GM19025 (cell line): ENCODE results near the gene RBMX2.
"Not testable (repeated sequence)": the region's sequence is repeated elsewhere in the genome, so short reads cannot be mapped to it uniquely, and the experiment has no call there.

Experiments used
- ATAC-seq: cut with Tn5 transposase; IDR thresholded peaks from one replicate; pipeline ENCODE4 v1.9.1; 2021; ENCODE audit warnings: mild to moderate bottlenecking, low read depth, moderate library complexity; ENCODE audit not compliant: unreplicated experiment

Gene RBMX2, protein sequence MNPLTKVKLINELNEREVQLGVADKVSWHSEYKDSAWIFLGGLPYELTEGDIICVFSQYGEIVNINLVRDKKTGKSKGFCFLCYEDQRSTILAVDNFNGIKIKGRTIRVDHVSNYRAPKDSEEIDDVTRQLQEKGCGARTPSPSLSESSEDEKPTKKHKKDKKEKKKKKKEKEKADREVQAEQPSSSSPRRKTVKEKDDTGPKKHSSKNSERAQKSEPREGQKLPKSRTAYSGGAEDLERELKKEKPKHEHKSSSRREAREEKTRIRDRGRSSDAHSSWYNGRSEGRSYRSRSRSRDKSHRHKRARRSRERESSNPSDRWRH

DNA sequence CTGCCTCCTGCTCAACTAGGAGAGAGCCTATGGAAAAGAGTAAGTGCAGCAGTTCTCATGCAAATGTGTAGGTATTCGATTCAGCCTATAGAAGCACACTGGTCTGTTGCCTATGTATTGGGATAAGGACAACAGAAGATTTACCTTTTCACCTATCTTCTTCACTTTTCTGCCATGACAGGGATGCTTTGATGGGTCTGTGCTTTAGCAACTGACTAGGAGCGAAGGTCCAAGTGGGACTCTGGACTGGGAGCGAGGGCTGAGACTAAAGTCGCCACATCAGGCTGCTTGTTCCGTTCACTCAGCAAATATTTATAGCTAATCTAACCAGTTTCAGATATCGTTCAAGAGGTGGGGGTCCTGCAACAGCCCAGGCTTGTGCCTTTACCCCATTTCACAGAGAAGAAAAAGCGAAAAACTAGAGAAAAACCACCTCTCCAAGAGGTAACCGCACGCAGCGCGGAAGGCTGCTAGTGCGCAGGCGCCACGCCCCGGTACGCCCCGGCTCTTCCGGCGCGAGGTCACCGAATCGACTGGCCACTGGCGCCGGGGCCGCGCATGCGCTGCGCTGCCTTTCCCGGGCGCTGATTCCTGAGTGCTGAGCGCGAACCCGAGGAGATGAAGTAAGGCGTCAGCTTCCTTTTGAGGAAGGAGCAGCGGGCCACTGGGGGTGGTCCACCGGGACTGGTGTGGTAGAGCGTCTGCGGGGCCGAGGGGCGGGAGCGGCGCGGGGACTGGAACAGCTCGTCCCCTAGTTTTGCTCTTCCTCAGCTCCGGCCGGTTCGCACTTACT, at the start of gene RBMX2:
TSS of gene RBMX2 (plus strand) at position 573 of the 793 bp plus-strand sequence. CDS start at position 619, 46 bp downstream.
- ATAC-seq: peak; percentile 97

DNA sequence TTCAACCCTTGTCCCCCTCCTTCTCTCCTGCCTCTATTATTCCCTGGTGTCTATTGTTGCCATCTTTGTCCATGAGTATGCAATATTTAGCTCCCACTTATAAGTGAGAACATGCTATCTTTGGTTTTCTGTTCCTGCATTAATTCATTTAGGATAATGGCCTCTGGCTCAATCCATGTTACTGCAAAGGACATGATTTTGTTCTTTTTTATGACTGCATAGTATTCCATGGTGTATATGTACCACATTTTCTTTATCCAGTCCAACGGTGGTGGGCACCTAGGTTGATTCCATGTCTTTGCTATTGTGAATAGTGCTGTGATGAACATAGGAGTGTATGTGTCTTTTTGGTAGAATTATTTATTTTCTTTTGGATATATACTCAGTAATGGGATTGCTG, 49.7 kb upstream of the RBMX2 start:
- not testable (repeated sequence) for ATAC-seq

GRCh38 chrX:130376077-130376476, 25.7 kb upstream of the RBMX2 start:
- no peak for ATAC-seq

DNA sequence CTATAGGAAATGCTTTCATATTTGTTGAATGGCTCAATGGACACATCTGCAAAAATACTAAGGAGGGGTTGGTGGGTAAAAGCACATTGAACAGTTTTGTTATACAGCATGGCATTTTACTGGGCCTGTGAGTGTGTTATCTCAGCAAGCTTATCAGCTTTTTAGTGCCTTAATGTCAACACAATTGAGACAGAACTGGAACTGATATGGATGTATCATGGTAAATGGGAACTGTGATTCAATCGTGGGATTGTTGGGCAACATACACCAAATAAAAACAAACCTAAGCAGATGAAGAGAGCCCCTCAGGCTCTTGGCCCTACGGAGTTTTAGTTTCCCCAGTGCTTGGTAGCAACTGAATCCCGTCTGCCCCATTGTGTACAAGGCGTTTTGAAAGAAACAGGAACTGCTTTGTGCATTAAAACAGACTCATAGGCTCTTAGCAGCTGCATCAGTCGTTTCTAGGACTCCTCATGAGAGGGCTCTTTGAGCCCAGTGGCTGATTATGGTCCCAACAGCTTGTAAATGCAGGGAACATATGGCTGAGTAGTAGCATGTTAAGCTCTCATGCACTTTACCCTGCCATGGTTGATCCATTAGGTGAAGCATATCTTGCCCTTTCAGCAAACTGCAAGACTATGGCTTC, 23.6 kb upstream of the RBMX2 start:
- ATAC-seq: no peak

DNA sequence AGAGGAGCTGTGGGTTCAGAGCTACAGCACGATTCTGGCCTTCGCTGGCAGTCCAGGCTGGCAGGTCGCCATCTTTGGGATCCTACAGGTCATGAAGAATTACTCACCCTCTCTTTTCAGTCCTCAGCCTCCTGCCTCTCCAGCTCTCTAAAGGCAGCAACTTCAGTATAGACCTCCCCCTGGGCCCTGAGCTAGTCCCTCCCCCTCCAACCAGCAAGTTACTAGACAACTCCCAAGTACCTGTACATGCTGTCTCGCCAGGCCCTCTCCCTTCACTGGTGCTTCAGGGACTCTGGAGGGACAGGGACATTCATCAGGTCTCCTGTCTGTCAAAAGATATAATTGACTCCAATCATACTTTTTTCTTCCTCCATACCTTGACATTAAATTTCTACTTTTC, 16.3 kb upstream of the RBMX2 start, which contains the start of gene GPR119:
TSS of gene GPR119 (minus strand) at position 155 of the 400 bp plus-strand sequence. CDS start 227 bp downstream, outside the sequence.
- ATAC-seq: no peak

- ATAC-seq: no peak
Measured at GRCh38 chrX:130386408-130386808, 15.4 kb upstream of the RBMX2 start.

DNA sequence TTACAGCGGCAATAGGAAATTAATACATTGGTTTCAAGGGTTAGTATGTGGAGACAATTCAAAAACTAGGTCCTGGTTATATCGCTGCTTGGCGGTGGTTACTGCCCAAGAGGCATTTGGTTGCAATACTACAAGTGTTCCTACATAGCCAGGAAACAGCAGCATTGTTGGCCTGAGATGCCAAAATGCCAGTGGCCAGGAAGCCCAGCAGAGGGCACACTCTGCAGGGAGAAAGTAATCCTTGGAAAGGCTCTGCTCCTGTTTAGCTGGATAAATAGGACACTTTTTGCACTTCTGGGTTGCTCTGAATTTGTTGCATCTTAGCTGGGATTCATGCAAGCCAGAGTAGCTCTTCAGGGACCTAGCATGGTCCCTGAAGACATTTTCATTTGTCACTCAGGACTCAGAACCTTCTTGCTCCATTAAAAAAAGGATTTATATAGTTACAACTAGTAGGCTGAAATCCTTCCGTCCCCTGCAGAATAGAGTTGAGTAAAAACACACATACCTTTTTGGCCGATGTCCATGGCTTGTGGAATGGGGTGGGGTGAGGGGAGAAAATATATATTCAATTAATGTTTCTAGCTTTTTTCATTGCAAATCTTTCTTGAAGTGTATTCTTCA, 8.2 kb upstream of the RBMX2 start:
- no peak for ATAC-seq

DNA sequence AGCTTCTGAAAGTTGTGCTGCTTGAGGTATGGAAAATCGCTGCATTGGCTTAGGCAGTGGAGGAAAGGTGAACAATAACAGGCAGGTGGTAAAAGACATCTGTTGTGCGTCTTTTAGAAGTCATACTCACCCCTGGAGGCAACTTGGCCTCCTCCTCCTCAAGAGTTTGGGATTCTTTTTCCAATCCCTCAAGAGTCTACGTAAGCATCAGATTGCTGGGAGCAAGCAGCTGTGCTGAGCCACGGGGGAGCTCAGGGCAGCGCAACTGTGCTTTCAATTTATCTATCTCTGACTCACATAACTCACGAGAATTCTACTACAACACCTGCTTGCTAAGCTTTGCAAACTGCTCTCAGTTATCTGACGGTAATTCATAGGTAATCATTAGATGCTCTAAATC, 6.4 kb upstream of the RBMX2 start:
- no peak for ATAC-seq

DNA sequence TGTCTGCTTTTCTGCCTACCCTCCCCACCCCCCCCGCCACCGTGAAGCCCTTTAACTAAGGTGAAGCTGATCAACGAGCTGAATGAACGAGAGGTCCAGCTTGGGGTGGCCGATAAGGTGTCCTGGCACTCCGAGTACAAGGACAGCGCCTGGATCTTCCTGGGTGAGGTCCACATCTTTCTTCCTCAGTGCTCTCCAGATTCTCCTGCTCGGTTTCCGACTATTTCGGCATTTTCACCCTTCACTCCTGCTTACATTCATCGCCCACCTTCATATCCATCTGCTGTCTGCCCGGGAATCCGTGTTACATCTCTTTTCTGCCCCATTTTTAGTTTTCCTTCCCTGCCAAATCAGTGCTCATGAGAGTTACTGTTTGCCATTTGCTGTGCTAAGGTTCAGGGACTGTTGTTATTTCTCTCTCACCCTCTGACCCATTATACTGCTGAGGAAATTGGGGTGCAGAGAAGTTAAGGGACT, 459 bp downstream of the RBMX2 start:
- ATAC-seq: no peak

GRCh38 chrX:130413415-130413814, 11.6 kb downstream of the RBMX2 start:
- ATAC-seq: no peak

- ATAC-seq: no peak
Measured at GRCh38 chrX:130414800-130415199, 13.0 kb downstream of the RBMX2 start.

DNA sequence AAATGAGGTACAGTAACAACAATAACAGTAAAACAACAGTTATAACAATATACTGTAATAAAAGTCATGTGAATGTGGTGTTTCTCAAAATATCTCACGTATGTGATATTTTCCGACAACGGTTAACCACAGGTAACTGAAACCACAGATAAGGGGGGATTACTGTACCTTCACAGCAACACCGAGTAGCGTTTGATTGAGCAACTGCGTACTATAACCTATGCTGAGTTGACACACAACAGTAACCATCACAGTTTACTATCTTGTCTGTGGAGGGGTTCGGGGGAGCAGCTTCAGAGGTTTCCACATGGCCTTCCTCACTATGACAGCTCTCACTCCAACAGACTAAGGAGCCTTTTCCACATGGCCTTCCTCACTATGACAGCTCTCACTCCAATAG, 13.4 kb downstream of the RBMX2 start:
- no peak for ATAC-seq

GRCh38 chrX:130416785-130417184, 15.0 kb downstream of the RBMX2 start:
- ATAC-seq: no peak

GRCh38 chrX:130418066-130418465, 16.3 kb downstream of the RBMX2 start:
- peak; percentile 44 for ATAC-seq

DNA sequence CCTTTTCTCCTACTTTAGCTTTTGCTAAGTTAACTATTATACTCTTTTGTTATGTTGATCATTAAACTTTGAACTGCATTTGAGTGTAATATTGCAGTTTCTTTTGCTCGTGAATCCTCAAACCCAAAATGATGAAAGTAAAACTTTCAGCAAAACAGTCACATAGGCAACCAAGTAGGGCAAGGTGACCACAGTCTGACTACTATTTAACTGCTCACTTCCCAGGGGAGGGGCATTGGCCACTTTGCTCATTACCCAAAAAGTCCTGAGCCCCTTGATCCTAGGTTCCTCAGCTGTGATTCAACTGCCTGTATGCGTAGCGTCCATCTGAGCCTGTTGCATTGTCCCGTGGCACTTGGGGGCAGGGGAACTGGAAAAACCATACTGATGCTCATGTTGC, 17.0 kb downstream of the RBMX2 start:
- peak; percentile 41 for ATAC-seq

DNA sequence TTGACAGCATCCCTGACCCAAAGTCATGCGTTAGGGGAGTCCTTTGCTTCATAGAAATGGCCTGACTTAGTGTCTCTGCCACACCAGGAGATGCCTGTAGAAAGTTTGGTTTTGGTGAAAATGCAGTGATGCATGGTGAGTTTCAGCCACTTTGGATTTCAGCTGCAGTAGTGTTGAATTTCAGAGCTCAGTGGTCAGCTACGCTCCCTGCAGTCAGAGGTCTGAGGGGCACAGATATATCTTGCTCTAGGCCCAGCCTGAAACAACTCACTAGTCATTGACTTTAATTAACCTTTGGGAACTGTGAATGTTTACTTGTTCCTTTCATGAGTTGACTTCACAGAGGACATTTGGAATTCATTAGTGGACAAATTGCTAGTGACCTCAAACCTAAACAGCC, 17.5 kb downstream of the RBMX2 start:
- ATAC-seq: peak; percentile 18

GRCh38 chrX:130426531-130426930, 24.7 kb downstream of the RBMX2 start:
- ATAC-seq: no peak

GRCh38 chrX:130429236-130429635, 27.4 kb downstream of the RBMX2 start:
- not testable (repeated sequence) for ATAC-seq

DNA sequence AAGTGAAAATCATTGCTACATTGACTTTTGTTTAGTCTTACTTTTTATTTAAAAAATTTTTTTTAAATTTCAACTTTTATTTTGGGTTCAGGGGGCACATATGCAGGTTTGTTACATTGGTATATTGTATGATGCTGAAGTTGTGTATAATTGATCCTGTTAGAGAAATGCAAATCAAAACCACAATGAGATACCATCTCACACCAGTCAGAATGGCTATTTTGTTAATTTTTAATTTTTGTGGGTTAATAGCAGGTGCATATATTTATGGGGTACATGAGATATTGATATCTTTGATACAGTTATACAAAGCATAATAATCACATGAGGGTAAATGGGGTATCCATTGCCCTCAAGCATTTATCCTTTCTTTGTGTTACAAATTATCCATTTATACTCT, 34.1 kb downstream of the RBMX2 start:
- ATAC-seq: no peak

DNA sequence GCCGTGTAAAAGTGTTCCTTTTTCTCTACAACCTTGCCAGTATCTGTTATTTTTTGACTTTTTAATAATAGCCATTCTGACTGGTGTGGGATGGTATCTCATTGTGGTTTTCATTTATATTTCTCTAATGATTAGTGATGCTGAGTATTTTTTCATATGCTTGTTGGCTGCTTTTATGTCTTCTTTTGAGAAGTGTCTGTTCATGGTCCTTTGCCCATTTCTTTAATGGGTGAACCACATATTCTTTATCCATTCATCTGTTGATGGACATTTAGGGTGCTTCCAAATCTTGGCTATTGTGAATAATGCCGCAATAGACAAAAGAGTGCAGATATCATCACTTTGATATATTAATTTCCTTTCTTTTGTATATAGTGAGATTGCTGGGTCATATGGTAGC, 36.2 kb downstream of the RBMX2 start:
- not testable (repeated sequence) for ATAC-seq

GRCh38 chrX:130443875-130444274, 42.1 kb downstream of the RBMX2 start:
- ATAC-seq: no peak
